A172 (cell line): ENCODE results near the gene SYTL5. TPM values are rescaled to one million over a fixed set of nuclear protein-coding genes. Genes with fewer than 3 reads are reported as not detected.
"Not testable (repeated sequence)": the region's sequence is repeated elsewhere in the genome, so short reads cannot be mapped to it uniquely, and the experiment has no call there.

Experiments used
- DNase-seq: peaks from one replicate; pipeline ENCODE4 v3.0.0-alpha.2; 2015; ENCODE audit warnings: low spot score
- total RNA-seq: library from RNA; depleted of rRNA; stranded (reverse); fragments of >200 nt; shearing (Covaris generic); gene quantifications from 2 replicates; pipeline ENCODE4 v1.2.3, GENCODE V29; 2014; rRNA removed

Gene SYTL5
- 8.1 and 8.5 TPM in 2 replicates for total RNA-seq

DNA sequence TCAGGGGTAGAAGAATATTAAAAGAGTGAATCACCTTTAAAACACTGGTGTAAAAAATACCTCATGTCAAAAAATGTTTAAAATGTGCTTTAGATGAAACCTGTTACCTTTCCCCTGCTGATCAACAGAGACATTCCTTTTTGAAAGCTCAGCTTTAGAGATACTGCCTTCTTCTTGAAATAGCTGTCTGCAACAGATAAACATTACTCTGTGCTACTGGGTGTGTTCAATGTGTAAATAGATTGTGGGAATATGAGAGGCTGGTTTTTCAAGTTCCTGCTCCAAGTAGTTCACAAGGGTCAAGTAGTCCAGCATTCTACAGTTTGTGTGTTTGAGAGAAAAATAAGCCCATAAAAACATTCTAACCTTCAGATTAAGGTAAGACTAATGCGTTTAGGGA is at the start of gene SYTL5:
TSS of gene SYTL5 (plus strand) at position 263 of the 400 bp plus-strand sequence. CDS start 27,337 bp downstream, outside the sequence.
- DNase-seq, result no peak

- DNase-seq, result no peak
These were observed 47.7 kb upstream of the SYTL5 start for GRCh38 chrX:37958525-37959211.

- no peak for DNase-seq
These were observed 46.9 kb upstream of the SYTL5 start for GRCh38 chrX:37959212-37960021.

GRCh38 chrX:37961118-37961517 is 45.2 kb upstream of the SYTL5 start:
- DNase-seq, result no peak

DNA sequence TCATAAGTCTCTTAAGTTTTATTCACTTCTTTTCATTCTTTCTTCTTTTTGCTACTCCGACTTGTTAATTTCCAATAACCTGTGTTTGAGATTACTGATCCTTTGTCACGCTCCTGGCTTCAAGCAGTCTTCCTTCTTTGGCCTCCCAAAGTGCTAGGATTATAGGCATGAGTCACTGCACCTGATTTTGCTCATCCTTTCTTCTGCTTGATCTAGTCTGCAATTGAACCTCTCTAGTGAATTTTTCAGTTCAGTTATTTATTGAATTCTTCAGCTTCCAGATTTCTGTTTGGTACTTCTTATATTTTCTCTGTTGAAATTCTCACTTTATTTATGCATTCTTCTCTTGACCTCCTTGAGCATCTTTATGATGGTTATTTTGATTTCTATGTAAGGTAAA is 38.6 kb upstream of the SYTL5 start:
- no peak for DNase-seq

DNA sequence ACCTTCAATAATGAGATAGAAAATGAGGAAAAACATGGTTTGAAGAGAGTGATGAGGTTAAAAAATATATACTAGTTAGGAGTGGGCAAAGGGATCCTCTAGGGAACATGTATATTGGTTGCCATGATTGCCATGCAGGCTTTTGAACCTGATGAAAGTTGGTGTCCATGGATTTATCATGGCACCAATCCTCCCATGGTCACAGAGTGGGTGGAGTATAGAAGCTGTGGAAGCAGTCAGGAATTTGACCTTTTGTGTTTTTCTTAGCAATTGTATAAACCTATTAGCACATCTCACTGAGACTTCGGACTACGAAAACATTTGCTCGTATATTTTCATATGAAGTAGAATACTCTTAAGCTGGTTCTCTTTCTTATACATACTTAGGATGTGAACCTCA is 30.9 kb upstream of the SYTL5 start:
- no peak for DNase-seq

DNA sequence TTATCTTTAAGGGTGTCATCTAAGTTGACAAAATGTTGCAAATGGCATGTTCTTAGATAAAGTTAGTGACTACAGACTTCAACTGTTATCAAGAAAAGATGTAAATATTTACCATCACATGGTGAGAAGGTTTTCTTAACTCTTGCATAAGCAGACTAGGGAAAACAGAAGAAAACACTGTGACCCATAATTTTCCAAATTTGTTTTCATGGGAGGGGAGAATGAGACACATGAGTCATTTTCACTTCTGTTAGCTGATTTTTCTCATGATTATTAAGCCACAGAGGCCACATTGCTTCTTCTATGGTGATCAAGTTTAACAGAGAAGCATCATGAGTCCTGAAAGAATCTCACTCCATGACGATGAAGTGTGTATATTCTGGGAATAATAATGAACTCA is 30.2 kb upstream of the SYTL5 start:
- DNase-seq, result no peak

- DNase-seq, result no peak
These were observed 21.5 kb upstream of the SYTL5 start for GRCh38 chrX:37984880-37985279.

DNA sequence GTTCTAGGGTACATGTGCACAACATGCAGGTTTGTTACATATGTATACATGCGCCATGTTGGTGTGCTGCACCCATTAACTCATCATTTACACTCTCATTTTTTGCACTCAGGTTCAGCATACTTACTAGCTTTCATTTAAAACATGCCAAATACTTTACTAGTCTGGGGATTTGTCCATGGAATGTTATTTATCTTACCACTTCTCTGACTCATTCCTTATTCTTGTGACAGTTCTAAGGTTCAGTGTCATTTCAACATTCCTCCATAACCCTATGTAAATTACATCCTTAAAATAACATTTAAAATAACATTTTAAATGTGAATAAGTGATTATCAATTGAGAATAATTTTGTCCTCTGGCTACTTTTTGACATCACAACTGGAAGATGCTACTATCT is 19.5 kb upstream of the SYTL5 start:
- peak; percentile 46 for DNase-seq

- no peak for DNase-seq
These were observed 17.0 kb upstream of the SYTL5 start for GRCh38 chrX:37989304-37989703.

DNA sequence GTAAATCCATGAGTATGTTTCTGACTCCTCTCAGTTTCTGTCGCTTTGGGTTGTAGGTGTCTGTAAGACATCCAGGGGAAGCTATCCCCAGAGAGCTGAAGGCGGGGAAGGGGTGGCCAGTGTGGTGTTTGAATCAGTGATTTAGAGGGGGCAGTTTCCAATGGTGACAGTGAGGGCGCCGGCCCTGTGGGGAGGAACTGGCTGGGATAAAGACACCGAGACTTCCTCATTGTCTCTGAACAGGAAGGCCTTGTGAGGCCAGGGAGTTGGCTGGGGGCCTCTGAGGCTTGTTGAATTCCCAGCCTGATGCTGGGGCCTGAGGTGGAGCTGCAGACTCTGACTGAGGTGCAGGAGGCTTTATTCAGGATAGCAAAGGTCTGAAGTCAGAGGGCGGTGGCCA is 15.1 kb upstream of the SYTL5 start:
- DNase-seq, result not testable (repeated sequence)

DNA sequence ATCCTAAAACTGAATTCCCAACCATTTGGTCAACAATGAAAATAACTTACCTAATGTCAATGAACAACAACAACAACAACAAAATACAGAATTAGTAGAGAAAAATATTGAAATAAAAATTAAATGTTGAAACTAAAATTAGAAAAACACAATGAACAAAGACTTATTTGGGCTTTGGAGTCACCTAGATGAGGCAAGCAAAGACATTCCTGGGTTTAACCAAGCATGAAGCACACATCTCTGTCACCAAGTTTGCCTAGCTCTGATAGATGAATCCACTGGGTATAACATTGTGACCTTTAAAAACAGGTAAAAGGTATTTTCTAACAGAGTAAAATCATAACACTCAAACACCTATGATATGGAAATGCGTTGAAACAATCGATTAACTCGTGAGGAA is 13.2 kb upstream of the SYTL5 start:
- DNase-seq, result no peak

DNA sequence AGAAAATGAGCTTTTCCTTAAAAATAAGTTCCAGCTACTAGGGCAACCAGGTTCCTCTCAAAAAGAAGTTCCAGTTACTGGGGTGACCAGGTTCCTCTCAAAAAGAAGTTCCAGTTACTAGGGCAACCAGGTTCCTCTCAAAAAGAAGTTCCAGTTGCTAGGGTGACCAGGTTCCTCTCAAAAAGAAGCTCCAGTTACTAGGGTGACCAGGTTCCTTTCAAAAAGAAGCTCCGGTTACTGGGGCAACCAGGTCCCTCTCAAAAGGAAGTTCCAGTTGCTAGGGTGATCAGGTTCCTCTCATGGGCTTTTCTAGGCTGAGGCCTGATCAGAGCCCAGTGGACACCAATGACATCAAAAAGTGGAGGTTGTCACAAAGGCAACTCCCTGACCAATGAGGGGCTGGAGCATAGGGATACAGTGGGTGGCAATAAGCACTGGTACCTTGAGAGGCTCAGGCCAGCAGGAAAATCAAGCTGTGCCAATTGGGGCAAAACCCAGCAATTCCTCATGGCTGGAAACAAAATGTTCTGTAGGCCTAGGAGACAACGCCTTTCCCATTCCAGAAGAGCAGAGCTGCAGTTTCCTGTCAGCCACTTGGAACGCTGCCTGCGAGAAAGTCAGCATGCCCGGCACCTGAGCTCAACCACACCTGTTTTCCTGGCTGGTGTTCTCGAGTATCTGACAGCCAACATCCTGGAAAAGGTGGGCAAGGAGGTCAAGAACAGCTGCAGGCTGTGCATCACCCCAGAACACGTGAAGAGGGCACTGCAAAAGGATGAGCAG is 12.3 kb upstream of the SYTL5 start:
- peak; percentile 18 for DNase-seq

DNA sequence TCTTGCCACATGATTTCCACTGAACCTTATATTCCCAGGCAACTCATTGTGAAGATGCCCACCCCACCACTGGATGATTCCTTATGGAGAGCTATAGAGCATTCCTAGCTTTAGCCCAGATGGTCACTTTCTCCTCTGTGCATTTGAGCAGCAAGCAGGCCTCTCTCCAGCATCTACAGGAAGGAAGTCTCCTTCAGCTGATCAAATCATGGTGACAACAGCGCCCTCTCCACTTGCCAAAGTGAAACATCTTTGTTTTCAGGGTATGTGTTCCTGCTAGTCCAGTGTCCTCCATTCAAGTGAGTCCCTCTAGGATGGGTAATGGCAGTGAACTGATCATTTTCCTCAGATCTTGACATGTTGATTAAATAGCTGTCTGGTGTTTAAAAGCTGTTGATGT is 10.9 kb upstream of the SYTL5 start:
- no peak for DNase-seq

- no peak for DNase-seq
These were observed 9.3 kb upstream of the SYTL5 start for GRCh38 chrX:37997096-37997495.

- peak; percentile 78 for DNase-seq
These were observed 7.6 kb upstream of the SYTL5 start for GRCh38 chrX:37998586-37999262.

- no peak for DNase-seq
These were observed 5.6 kb upstream of the SYTL5 start for GRCh38 chrX:38000706-38001105.

GRCh38 chrX:38004046-38004445 is 2.3 kb upstream of the SYTL5 start:
- DNase-seq, result no peak

GRCh38 chrX:38006778-38007177 is 425 bp downstream of the SYTL5 start:
- DNase-seq, result no peak

DNA sequence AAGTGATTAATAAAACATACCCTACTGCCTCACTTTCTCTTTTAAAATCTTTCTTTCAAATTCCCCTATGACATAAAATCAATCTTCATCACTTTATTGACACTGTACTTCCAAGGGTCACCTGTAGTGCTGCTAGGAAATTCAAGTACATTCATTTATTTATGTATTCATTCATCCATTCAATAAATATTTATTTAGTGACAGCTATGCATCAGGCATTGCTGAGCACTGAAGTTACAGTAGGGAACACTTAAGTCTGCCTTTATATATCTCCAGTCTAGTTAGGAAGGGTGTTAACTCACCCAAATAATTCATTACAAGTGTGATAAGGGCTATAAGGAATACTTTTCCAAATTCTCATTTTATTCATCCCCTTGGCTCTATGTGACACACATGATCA is 2.3 kb downstream of the SYTL5 start:
- DNase-seq, result no peak

DNA sequence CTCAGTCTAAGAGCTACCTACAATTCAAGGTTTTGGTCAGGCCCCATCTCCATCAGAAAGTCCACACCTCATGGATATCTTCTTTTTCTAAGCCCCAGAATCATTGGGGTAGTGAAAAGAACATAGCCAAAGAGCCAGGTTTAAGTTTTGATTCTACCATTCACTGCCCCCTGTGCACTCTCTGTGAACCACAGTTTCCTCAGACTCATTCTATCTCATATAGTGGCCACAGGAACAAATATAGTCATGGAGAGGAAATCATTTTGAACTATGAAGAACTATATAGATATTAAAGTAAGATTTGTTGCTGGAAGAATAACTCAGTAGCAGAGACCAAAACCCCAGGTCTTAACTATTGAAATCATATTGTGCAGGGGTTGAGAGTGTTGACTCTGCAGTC is 3.3 kb downstream of the SYTL5 start:
- no peak for DNase-seq
